Measurements from ENCODE around the gene ARID1A. TPM values are rescaled to one million over a fixed set of nuclear protein-coding genes. Genes with fewer than 3 reads are reported as not detected.
"Not testable (repeated sequence)": the region's sequence is repeated elsewhere in the genome, so short reads cannot be mapped to it uniquely, and the experiment has no call there.

Gene ARID1A
- total and polyA plus RNA-seq, 2 of the 8 experiments (the other 6 are each of a cell fraction or from before 2014, with no cell fraction given): 52.1 to 103 TPM

DNA sequence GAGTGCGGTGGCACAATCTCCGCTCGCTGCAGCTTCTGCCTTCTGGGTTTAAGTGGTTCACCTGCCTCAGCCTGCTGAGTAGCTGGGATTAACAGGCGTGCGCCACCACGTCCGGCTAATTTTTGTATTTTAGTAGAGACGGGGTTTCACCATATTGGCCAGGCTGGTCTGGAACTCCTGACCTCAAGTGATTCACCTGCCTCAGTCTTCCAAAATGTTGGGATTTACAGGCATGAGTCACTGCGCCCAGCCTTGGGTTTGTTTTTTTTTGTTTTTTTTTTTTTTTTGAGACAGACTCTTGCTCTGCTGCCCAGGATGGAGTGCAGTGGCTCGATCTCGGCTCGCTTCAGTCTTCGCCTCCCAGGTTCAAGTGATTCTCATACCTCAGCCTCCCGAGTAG lies 30.1 kb downstream of the ARID1A start:
- H2BK12ac ChIP-seq (ENCODE audit: low read depth, low read length); H2BK120ac ChIP-seq (replicated peaks; ENCODE audit: low read depth, low read length); H4K8ac ChIP-seq (ENCODE audit: extremely low read depth, insufficient read depth, low read length); H3K14ac ChIP-seq (ENCODE audit: insufficient read length); H3K23ac ChIP-seq (ENCODE audit: insufficient read length); H2AFZ ChIP-seq (ENCODE audit: low read length); H4K91ac ChIP-seq (replicated peaks; ENCODE audit: insufficient read length, low read length); H3K9me3 ChIP-seq (ENCODE audit: insufficient read depth in 2 of 2, low read depth in 1 of 2, low read length in 1 of 2); H2BK20ac ChIP-seq (ENCODE audit: low read length); DNase-seq (ENCODE audit: low read depth in 1 of 2, low spot score in 2 of 2); H3K9ac ChIP-seq (replicated peaks in 1 of 4; ENCODE audit: extremely low read depth in 1 of 4, low read depth in 3 of 4, low read length in 3 of 4); H3K4me3 ChIP-seq (ENCODE audit: extremely low read depth in 1 of 4, insufficient read depth in 2 of 4, low read depth in 3 of 4, low read length in 4 of 4); H2BK5ac ChIP-seq (ENCODE audit: low read depth, low read length); H3K56ac ChIP-seq (replicated peaks; ENCODE audit: insufficient read length, low read depth, low read length); H3K18ac ChIP-seq (ENCODE audit: extremely low read depth, low read length); H3K79me1 ChIP-seq (ENCODE audit: low read depth, low read length); H4K5ac ChIP-seq (ENCODE audit: insufficient read length, low read depth, low read length); H3K27me3 ChIP-seq (replicated peaks in 1 of 4; ENCODE audit: control insufficient read depth in 3 of 4, extremely low read depth in 1 of 4, insufficient read depth in 3 of 4, low read length in 3 of 4); FAIRE-seq; H3K27ac ChIP-seq (ENCODE audit: low read depth, low read length); H3K4ac ChIP-seq (replicated peaks; ENCODE audit: insufficient read length, low read depth, low read length); H2BK15ac ChIP-seq (ENCODE audit: low read length); H2AK5ac ChIP-seq (ENCODE audit: low read depth, low read length): not testable (repeated sequence)
- WGBS, 2 experiments (ENCODE audit: extremely low coverage in 1 of 2, insufficient coverage in 1 of 2, insufficient read length in 1 of 2, insufficient replicate concordance in 2 of 2, low coverage in 1 of 2, low lambda C conversion rate in 2 of 2, missing lambda C conversion rate in 1 of 2): 92% methylated on average over 9 of the region's 14 CpGs; no CpG with 5 or more reads in 1 of the 2 experiments
- POLR2A ChIA-PET (ENCODE audit: partially characterized antibody): interaction anchor here (2.3 to 18.3 kb wide), 4 partner anchors 9 to 33 kb away, joined by 9 to 256 read pairs (median 34); partner anchors contain the start of gene ARID1A
- CTCF ChIA-PET (ENCODE audit: partially characterized antibody): interaction anchor here (0.9 to 3.6 kb wide), 5 partner anchors 9 to 48 kb away, joined by 3 to 25 read pairs (median 4); no protein-coding TSS in a partner anchor
- Histone ChIP-seq H4K20me1 (replicated peaks in 1 of 2; ENCODE audit: control insufficient read depth in 1 of 2, insufficient read depth in 2 of 2, low read length in 2 of 2) (peaks cover 23 to 42% of the 10 kb centered on the region in 2 experiments), H3K4me1 (replicated peaks in 1 of 4; ENCODE audit: control insufficient read depth in 3 of 4, insufficient read depth in 4 of 4, low read length in 3 of 4) (peaks cover 20 to 42% (median 26%) of the 10 kb centered on the region in 4 experiments), H3K36me3 (ENCODE audit: control insufficient read depth in 2 of 4, insufficient read depth in 4 of 4, low read length in 3 of 4) (peaks cover 7 to 19% (median 14%) of the 10 kb centered on the region in 4 experiments), H3K4me2 (ENCODE audit: insufficient read depth in 1 of 2, low read depth in 2 of 2, low read length in 2 of 2) (peak overlapping the region in 1 of 2 experiments; percentile 63; a peak in 1 of 4 replicates), H3K23me2 (ENCODE audit: low read depth, low read length) (peaks cover 10% of the 10 kb centered on the region), H3K79me2 (ENCODE audit: control insufficient read depth in 1 of 2, insufficient read depth in 2 of 2, low read length in 2 of 2) (peaks cover 27 to 99% of the 10 kb centered on the region in 2 experiments)

All from H1 (cell line).